ENCODE results near the gene ZNF382.

DNA sequence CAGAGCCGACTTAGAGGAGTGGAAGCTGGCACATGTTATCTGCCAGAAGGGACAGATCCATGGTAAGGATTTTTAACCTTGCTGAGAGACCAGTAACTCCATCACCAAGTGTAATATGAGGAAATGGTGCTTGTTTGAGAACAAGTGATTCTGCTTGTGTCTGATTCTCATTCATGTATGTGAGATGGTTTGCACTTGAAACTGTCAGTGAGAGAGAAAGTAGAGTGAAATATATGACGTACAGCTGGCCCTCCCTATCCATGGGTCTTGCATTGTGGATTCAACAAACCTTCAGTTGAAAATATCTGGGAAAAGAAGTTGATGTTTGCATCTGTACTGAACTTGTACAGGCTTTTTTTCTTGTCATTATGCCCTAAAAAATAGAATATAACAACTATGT lies 63.5 kb downstream of the ZNF382 start:
- TF ChIP-seq CTCF (conservative IDR thresholded peaks at IDR 0.05) (no peak), ZFX (IDR thresholded peaks at IDR 0.05) (no peak)

Measured in C4-2B (cell line).